HG02678 (cell line): ENCODE data around the gene AAMP.
A peak's percentile ranks its signal among the peaks of the same experiment; 100 is the strongest.
"Not testable (repeated sequence)": the region's sequence is repeated elsewhere in the genome, so short reads cannot be mapped to it uniquely, and the experiment has no call there.

Source experiments
- ATAC-seq: cut with Tn5 transposase; IDR thresholded peaks from one replicate; pipeline ENCODE4 v1.9.1; 2021; ENCODE audit warnings: mild to moderate bottlenecking, moderate library complexity; ENCODE audit not compliant: unreplicated experiment

The AAMP gene

GRCh38 chr2:218276986-218277755, 7.2 kb upstream of the AAMP start:
- ATAC-seq: no peak

- ATAC-seq: no peak
Observed at GRCh38 chr2:218275371-218276072, 5.6 kb upstream of the AAMP start.

- ATAC-seq: no peak
Observed at GRCh38 chr2:218274586-218274985, 4.6 kb upstream of the AAMP start.

GRCh38 chr2:218273908-218274249, 3.9 kb upstream of the AAMP start:
- ATAC-seq: no peak

- not testable (repeated sequence) for ATAC-seq
Observed at GRCh38 chr2:218273214-218273907, 3.4 kb upstream of the AAMP start.

GRCh38 chr2:218272531-218273212, 2.7 kb upstream of the AAMP start:
- peak; percentile 19 for ATAC-seq

- ATAC-seq: no peak
Observed at GRCh38 chr2:218271865-218272530, 2.1 kb upstream of the AAMP start.

GRCh38 chr2:218271487-218271797, 1.5 kb upstream of the AAMP start:
- ATAC-seq: no peak

GRCh38 chr2:218270721-218271486, 967 bp upstream of the AAMP start:
- ATAC-seq: no peak

GRCh38 chr2:218267259-218267658, 2.7 kb downstream of the AAMP start:
- ATAC-seq: no peak

GRCh38 chr2:218266316-218266979, 3.5 kb downstream of the AAMP start:
- ATAC-seq: no peak

GRCh38 chr2:218265626-218266025, 4.3 kb downstream of the AAMP start:
- ATAC-seq: no peak

GRCh38 chr2:218264773-218265561, 5.0 kb downstream of the AAMP start:
- no peak for ATAC-seq

- no peak for ATAC-seq
Observed at GRCh38 chr2:218263817-218264641, 5.9 kb downstream of the AAMP start.

- no peak for ATAC-seq
Observed at GRCh38 chr2:218262631-218263586, 7.0 kb downstream of the AAMP start.

- no peak for ATAC-seq
Observed at GRCh38 chr2:218262237-218262600, 7.7 kb downstream of the AAMP start.
